Neural progenitor cell (in vitro differentiated cells): Measurements from ENCODE around the gene S100A6.

ENCODE experiments used
- CTCF ChIP-seq: fragments of 200-600 bp; sonication (generic); IDR thresholded peaks from 2 replicates; pipeline ENCODE4 v1.5.1; 2017; ENCODE audit warnings: antibody characterized with exemption, mild to moderate bottlenecking
- EZH2 ChIP-seq: fragments of 200-600 bp; sonication (generic); IDR thresholded peaks from 2 replicates; pipeline ENCODE4 v1.6.1; 2017; ENCODE audit warnings: antibody characterized with exemption, mild to moderate bottlenecking, moderate library complexity

GRCh38 chr1:153583976-153584375, 48.2 kb upstream of the S100A6 start:
- TF ChIP-seq CTCF, result no peak
- TF ChIP-seq EZH2, result no peak
